ENCODE results near the gene COL8A1. TPM values are rescaled to one million over a fixed set of nuclear protein-coding genes. Genes with fewer than 3 reads are reported as not detected.
A peak's percentile ranks its signal among the peaks of the same experiment; 100 is the strongest.

Gene COL8A1
- total and polyA plus RNA-seq, 4 experiments from 2014 or later = not detected

GRCh38 chr3:99684644-99685043 is 46.2 kb downstream of the COL8A1 start:
- Histone ChIP-seq H3K4me1 (ENCODE audit: insufficient read depth, low read length) (no peaks in the 10 kb centered on the region), H3K36me3 (ENCODE audit: insufficient read depth, low read length) (no peaks in the 10 kb centered on the region), H3K27me3 (ENCODE audit: insufficient read depth, low read length) (no peaks in the 10 kb centered on the region), H3K4me3 (ENCODE audit: low read length in 2 of 2) (no peak overlapping the region), H3K9me3 (ENCODE audit: control insufficient read depth in 1 of 2, low read length in 2 of 2) (no peaks in the 10 kb centered on the region), H3K27ac (ENCODE audit: low read depth, low read length) (no peak overlapping the region)
- Mint-ChIP-seq H3K36me3 (no peaks in the 10 kb centered on the region), H3K4me3 (no peak overlapping the region), H3K27ac (no peak overlapping the region), H3K9me3 (no peaks in the 10 kb centered on the region), H3K27me3 (peaks cover 2 to 8% of the 10 kb centered on the region in 2 donors), H3K4me1 (no peaks in the 10 kb centered on the region)
- ChIA-PET POLR2A (ENCODE audit: partially characterized antibody) (no interaction called here), CTCF (ENCODE audit: partially characterized antibody) (no interaction called here)
- intact Hi-C loops (cut with micrococcal nuclease) = loop anchor here (5.0 kb wide), 1 partner anchor 662 kb away; no protein-coding TSS in a partner anchor
- DNase-seq = no peak

- Mint-ChIP-seq H3K27me3 (peaks cover 4 to 8% of the 10 kb centered on the region in 2 donors), H3K4me1 (no peaks in the 10 kb centered on the region), H3K9me3 (no peaks in the 10 kb centered on the region), H3K36me3 (no peaks in the 10 kb centered on the region), H3K27ac (no peak overlapping the region), H3K4me3 (no peak overlapping the region)
- intact Hi-C loops (cut with micrococcal nuclease) = loop anchor here (5.0 kb wide), 1 partner anchor 664 kb away; no protein-coding TSS in a partner anchor
- Histone ChIP-seq H3K4me3 (ENCODE audit: low read length in 2 of 2) (no peak overlapping the region), H3K36me3 (ENCODE audit: insufficient read depth, low read length) (no peaks in the 10 kb centered on the region), H3K9me3 (ENCODE audit: control insufficient read depth in 1 of 2, low read length in 2 of 2) (no peaks in the 10 kb centered on the region), H3K27me3 (ENCODE audit: insufficient read depth, low read length) (no peaks in the 10 kb centered on the region), H3K27ac (ENCODE audit: low read depth, low read length) (no peak overlapping the region), H3K4me1 (ENCODE audit: insufficient read depth, low read length) (no peaks in the 10 kb centered on the region)
- CTCF ChIA-PET (ENCODE audit: partially characterized antibody) = interaction anchor here (0.8 to 2.3 kb wide), 3 partner anchors 12 to 869 kb away, joined by 3 to 7 read pairs (median 3); no protein-coding TSS in a partner anchor
- POLR2A ChIA-PET (ENCODE audit: partially characterized antibody) = no interaction called here
- DNase-seq = no peak
Observed at GRCh38 chr3:99686469-99686868, 48.1 kb downstream of the COL8A1 start.

DNA sequence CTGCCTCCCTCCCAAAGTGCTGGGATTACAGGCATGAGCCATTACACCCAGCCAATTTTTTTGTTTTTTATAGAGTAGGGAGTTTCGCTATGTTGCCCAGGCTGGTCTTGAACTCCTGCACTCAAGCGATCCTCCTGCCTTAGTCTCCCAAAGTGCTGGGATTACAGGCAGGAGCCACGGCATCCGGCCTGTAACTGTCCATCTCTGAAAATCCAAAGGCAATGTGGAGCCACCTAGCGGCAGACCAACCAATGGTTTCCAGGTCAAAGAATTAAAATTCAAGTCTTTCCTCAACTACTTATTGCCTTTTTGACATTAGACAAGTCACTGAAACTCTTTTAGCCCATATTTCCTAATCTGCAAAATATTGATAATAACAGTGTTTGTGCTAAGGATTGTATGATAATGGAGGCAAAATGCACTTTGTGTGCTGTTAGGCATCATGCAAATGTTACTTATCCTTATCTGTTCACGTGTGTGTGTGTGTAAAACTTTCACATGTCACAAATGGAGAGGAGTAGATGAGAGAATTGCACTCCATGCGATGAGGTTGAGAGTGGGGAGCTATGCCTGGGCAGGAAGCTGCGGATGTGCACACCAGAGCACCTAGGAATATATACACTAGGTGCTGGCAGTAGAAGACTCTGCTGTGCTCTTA is 48.7 kb downstream of the COL8A1 start:
- Mint-ChIP-seq H3K36me3 (no peaks in the 10 kb centered on the region), H3K4me3 (no peak overlapping the region), H3K4me1 (no peaks in the 10 kb centered on the region), H3K27me3 (peaks cover 4 to 8% of the 10 kb centered on the region in 2 donors), H3K9me3 (no peaks in the 10 kb centered on the region), H3K27ac (no peak overlapping the region)
- Histone ChIP-seq H3K9me3 (ENCODE audit: control insufficient read depth in 1 of 2, low read length in 2 of 2) (no peaks in the 10 kb centered on the region), H3K4me3 (ENCODE audit: low read length in 2 of 2) (no peak overlapping the region), H3K4me1 (ENCODE audit: insufficient read depth, low read length) (no peaks in the 10 kb centered on the region), H3K36me3 (ENCODE audit: insufficient read depth, low read length) (no peaks in the 10 kb centered on the region), H3K27ac (ENCODE audit: low read depth, low read length) (no peak overlapping the region), H3K27me3 (ENCODE audit: insufficient read depth, low read length) (no peaks in the 10 kb centered on the region)
- ChIA-PET POLR2A (ENCODE audit: partially characterized antibody) (no interaction called here), CTCF (ENCODE audit: partially characterized antibody) (interaction anchor here (2.3 kb wide), 1 partner anchor 869 kb away, joined by 7 read pairs; no protein-coding TSS in a partner anchor)
- DNase-seq = peak in 1 of 5 donors; percentile 7
- intact Hi-C loops (cut with micrococcal nuclease) = loop anchor here (5.0 kb wide), 1 partner anchor 665 kb away; no protein-coding TSS in a partner anchor

DNA sequence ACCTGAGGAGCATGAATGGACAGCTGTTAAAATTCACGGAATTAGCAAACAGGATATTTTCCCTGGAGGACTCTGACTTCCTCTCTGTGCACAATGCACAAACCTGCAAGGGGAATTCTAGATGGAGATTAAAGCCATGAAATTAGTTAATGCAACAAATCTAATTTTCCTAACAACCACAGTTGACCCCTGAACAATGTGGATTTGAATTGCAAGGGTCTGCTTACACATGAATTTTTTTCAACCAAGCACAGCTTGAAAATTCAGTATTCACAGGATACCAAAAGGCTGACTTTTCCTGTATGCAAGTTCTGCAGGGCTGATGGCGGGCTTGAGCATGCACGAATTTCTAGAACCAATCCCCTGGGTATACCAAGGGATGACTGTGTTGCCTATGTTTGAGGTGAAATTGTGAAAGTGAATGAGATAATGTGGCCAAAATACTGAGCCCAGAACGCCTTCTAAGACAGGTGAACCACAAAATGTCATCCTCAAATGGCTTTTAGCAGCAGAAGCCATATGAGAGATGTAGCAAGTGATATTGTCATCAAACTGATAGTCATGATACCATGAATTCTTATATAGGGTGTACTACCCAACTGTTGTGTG is 52.5 kb downstream of the COL8A1 start:
- H3K36me3 ChIP-seq (ENCODE audit: insufficient read depth, low read length) = no peaks in the 10 kb centered on the region
- no peaks in the 10 kb centered on the region for H3K9me3 ChIP-seq (ENCODE audit: control insufficient read depth in 1 of 2, low read length in 2 of 2)
- no peak overlapping the region for H3K27ac Mint-ChIP-seq
- no peak overlapping the region for H3K27ac ChIP-seq (ENCODE audit: low read depth, low read length)
- H3K4me3 ChIP-seq (ENCODE audit: low read length in 2 of 2) = no peak overlapping the region
- H3K36me3 Mint-ChIP-seq = no peaks in the 10 kb centered on the region
- no peak for DNase-seq
- H3K4me1 Mint-ChIP-seq = no peaks in the 10 kb centered on the region
- ChIA-PET CTCF (ENCODE audit: partially characterized antibody) (no interaction called here), POLR2A (ENCODE audit: partially characterized antibody) (no interaction called here)
- no peaks in the 10 kb centered on the region for H3K27me3 ChIP-seq (ENCODE audit: insufficient read depth, low read length)
- H3K27me3 Mint-ChIP-seq = peaks cover 4 to 10% of the 10 kb centered on the region in 2 donors
- no peaks in the 10 kb centered on the region for H3K9me3 Mint-ChIP-seq
- H3K4me3 Mint-ChIP-seq = no peak overlapping the region
- no peaks in the 10 kb centered on the region for H3K4me1 ChIP-seq (ENCODE audit: insufficient read depth, low read length)
- intact Hi-C loops (cut with micrococcal nuclease) = no loop called here

DNA sequence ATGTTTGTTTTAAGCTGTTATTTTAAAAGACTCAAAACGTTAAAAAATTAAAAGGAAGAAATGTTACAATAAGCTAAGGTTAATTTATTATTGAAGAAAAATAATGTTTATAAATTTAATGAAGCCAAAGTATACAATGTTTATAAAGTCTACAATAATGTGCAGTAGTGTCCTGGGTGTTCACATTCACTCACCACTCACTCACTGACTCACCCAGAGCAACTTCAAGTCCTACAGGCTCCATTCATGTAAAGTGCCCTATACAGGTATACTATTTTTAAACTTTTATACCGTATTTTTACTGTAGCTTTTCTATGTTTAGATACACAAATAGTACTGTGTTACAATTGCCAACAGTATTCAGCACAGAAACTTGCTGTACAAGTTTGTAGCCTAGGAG is 55.2 kb downstream of the COL8A1 start:
- H3K4me3 Mint-ChIP-seq = no peak overlapping the region
- H3K27ac Mint-ChIP-seq = no peak overlapping the region
- CTCF ChIA-PET (ENCODE audit: partially characterized antibody) = no interaction called here
- Histone ChIP-seq H3K36me3 (ENCODE audit: insufficient read depth, low read length) (no peaks in the 10 kb centered on the region), H3K27ac (ENCODE audit: low read depth, low read length) (no peak overlapping the region), H3K27me3 (ENCODE audit: insufficient read depth, low read length) (no peaks in the 10 kb centered on the region), H3K4me3 (ENCODE audit: low read length in 2 of 2) (no peak overlapping the region), H3K4me1 (ENCODE audit: insufficient read depth, low read length) (no peaks in the 10 kb centered on the region), H3K9me3 (ENCODE audit: control insufficient read depth in 1 of 2, low read length in 2 of 2) (no peaks in the 10 kb centered on the region)
- H3K36me3 Mint-ChIP-seq = no peaks in the 10 kb centered on the region
- intact Hi-C loops (cut with micrococcal nuclease) = no loop called here
- H3K27me3 Mint-ChIP-seq = peaks cover 2 to 4% of the 10 kb centered on the region in 2 donors
- H3K9me3 Mint-ChIP-seq = peaks cover 0 to 3% (median 0%) of the 10 kb centered on the region in 8 donors
- no peak for DNase-seq
- no peaks in the 10 kb centered on the region for H3K4me1 Mint-ChIP-seq
- POLR2A ChIA-PET (ENCODE audit: partially characterized antibody) = no interaction called here

GRCh38 chr3:99696497-99696896 is 58.1 kb downstream of the COL8A1 start:
- ChIA-PET POLR2A (ENCODE audit: partially characterized antibody) (no interaction called here), CTCF (ENCODE audit: partially characterized antibody) (interaction anchor here (0.7 kb wide), 1 partner anchor 1039 kb away, joined by 3 read pairs; no protein-coding TSS in a partner anchor)
- Histone ChIP-seq H3K36me3 (ENCODE audit: insufficient read depth, low read length) (no peaks in the 10 kb centered on the region), H3K27me3 (ENCODE audit: insufficient read depth, low read length) (no peaks in the 10 kb centered on the region), H3K9me3 (ENCODE audit: control insufficient read depth in 1 of 2, low read length in 2 of 2) (no peaks in the 10 kb centered on the region), H3K4me1 (ENCODE audit: insufficient read depth, low read length) (no peaks in the 10 kb centered on the region), H3K27ac (ENCODE audit: low read depth, low read length) (no peak overlapping the region), H3K4me3 (ENCODE audit: low read length in 2 of 2) (no peak overlapping the region)
- no peak overlapping the region for H3K4me3 Mint-ChIP-seq
- DNase-seq = no peak
- H3K36me3 Mint-ChIP-seq = no peaks in the 10 kb centered on the region
- intact Hi-C loops (cut with micrococcal nuclease) = no loop called here
- H3K27ac Mint-ChIP-seq = no peak overlapping the region
- H3K27me3 Mint-ChIP-seq = peaks cover 2 to 3% of the 10 kb centered on the region in 2 donors
- H3K4me1 Mint-ChIP-seq = no peaks in the 10 kb centered on the region
- H3K9me3 Mint-ChIP-seq = peaks cover 0 to 3% (median 0%) of the 10 kb centered on the region in 8 donors

DNA sequence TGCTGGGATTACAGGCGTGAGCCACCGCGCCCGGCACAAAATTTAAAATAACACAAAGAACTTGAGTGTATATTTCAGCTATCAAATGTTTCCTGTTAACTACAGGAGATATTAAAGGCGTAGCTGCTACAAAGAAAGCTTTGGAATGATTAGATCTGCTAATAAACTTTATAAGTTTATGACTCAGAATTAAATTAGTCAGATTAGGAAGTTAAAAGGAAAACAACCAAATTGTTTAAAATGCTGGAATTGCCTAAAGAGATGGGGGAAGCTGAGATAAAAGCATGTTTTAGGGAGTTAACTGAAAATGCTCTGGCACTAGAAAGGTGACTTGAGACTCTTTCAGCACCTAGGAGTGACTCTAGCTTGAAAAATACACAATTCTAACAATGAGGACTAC is 58.9 kb downstream of the COL8A1 start:
- peaks cover 2 to 3% of the 10 kb centered on the region in 2 donors for H3K27me3 Mint-ChIP-seq
- no peaks in the 10 kb centered on the region for H3K27me3 ChIP-seq (ENCODE audit: insufficient read depth, low read length)
- CTCF ChIA-PET (ENCODE audit: partially characterized antibody) = no interaction called here
- no peaks in the 10 kb centered on the region for H3K4me1 Mint-ChIP-seq
- POLR2A ChIA-PET (ENCODE audit: partially characterized antibody) = no interaction called here
- H3K27ac Mint-ChIP-seq = peak overlapping the region in 1 of 7 donors; percentile 17
- peaks cover 0 to 3% (median 0%) of the 10 kb centered on the region in 8 donors for H3K9me3 Mint-ChIP-seq
- no peaks in the 10 kb centered on the region for H3K4me1 ChIP-seq (ENCODE audit: insufficient read depth, low read length)
- intact Hi-C loops (cut with micrococcal nuclease) = no loop called here
- H3K27ac ChIP-seq (ENCODE audit: low read depth, low read length) = no peak overlapping the region
- no peaks in the 10 kb centered on the region for H3K36me3 ChIP-seq (ENCODE audit: insufficient read depth, low read length)
- H3K9me3 ChIP-seq (ENCODE audit: control insufficient read depth in 1 of 2, low read length in 2 of 2) = no peaks in the 10 kb centered on the region
- no peak overlapping the region for H3K4me3 Mint-ChIP-seq
- DNase-seq = no peak
- H3K4me3 ChIP-seq (ENCODE audit: low read length in 2 of 2) = no peak overlapping the region
- H3K36me3 Mint-ChIP-seq = no peaks in the 10 kb centered on the region

Data from CD4-positive, alpha-beta memory T cell (primary cell).